AG10803 (cell line): ENCODE data around the gene NEGR1.

Experiments used
- DNase-seq: peaks from one replicate; pipeline ENCODE4 v3.0.0; 2010; ENCODE audit warnings: low read depth
- H3K4me3 ChIP-seq: 2 replicates; pipeline ENCODE4 v1.5.1; 2011; ENCODE audit warnings: mild to moderate bottlenecking, low read length, control low read depth
- TF ChIP-seq, protein P1 (sequence below): conservative IDR thresholded peaks from 2 replicates; pipeline ENCODE4 v1.5.1; 2011; ENCODE audit warnings: mild to moderate bottlenecking, low read length, control low read depth, inconsistent platforms

Gene NEGR1

DNA sequence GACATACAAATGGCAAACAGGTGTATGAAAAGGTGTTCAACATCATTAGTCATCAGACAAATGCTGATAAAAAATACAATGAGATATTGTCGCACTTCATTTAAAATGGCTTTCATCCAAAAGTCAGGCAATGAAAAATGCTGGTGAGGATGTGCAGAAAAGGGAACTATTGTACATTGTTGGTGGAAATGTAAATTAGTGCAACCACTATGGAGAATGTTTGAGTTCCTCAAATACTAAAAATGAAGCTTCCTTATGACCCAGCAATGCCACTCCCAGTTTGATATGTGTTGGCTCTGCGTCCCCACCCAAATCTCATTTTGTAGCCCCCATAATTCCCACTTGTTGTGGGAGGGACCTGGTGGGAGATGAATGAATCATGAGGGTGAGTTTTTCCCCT, 891.8 kb downstream of the NEGR1 start:
- TF ChIP-seq, protein P1, sequence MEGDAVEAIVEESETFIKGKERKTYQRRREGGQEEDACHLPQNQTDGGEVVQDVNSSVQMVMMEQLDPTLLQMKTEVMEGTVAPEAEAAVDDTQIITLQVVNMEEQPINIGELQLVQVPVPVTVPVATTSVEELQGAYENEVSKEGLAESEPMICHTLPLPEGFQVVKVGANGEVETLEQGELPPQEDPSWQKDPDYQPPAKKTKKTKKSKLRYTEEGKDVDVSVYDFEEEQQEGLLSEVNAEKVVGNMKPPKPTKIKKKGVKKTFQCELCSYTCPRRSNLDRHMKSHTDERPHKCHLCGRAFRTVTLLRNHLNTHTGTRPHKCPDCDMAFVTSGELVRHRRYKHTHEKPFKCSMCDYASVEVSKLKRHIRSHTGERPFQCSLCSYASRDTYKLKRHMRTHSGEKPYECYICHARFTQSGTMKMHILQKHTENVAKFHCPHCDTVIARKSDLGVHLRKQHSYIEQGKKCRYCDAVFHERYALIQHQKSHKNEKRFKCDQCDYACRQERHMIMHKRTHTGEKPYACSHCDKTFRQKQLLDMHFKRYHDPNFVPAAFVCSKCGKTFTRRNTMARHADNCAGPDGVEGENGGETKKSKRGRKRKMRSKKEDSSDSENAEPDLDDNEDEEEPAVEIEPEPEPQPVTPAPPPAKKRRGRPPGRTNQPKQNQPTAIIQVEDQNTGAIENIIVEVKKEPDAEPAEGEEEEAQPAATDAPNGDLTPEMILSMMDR, result no peak
- DNase-seq, result no peak
- H3K4me3 ChIP-seq, result no peak overlapping the region

DNA sequence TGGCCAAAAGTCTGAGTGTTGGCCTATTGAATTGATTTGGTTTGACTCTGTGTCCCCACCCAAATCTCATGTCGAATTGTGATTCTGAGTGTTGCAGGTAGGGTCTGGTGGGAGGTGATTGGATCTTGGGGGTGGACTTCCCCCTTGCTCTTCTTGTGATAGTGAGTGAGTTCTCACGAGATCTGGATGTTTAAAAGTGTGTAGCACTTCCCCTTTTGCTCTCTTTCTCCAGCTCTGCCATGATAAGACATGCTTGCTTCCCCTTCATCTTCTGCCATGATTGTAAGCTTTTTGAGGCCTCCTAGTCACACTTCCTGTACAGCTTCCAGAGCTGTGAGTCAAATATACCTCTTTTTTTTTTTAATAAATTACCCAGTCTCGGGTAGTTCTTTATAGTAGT, 904.5 kb downstream of the NEGR1 start:
- no peak overlapping the region for H3K4me3 ChIP-seq
- DNase-seq, result no peak
- TF ChIP-seq, protein P1, result no peak

DNA sequence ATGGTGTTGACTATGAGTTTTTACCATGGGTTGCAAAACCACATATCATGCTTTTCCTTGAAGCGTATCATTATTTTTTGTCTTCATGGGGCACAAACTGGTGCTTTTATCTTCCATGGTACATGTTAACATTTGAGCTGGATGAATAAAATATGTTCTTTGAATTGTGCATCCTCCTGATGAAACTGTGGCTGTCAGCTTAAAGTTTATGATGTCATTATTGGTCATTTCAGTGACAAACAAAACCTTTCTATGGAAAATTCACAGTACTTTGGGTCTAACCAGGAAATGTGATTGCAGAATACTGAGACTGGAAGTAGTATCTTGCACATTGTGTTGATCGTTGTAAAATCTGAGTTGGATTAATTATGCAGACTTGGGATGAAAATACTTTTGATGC, 909.8 kb downstream of the NEGR1 start:
- H3K4me3 ChIP-seq, result no peak overlapping the region
- DNase-seq, result no peak
- TF ChIP-seq, protein P1, result no peak

DNA sequence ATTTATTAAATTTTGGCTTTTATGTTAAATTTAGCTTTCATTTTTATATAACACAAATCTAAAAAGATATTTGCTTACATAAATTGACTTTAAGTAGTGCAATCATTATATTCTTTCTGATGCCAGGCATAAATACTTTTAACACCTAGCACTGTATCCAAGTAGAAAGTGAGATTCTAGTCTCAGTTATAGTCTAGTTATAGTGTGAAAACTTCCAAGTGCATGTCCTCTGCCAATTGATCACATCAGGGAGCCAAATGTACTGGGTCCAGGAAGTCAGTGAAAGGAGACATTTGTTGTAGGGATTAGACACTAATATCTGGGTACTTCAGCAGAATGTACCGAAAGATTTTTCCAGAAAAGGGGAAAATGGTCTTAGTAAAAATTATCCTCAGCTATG, 910.8 kb downstream of the NEGR1 start:
- no peak overlapping the region for H3K4me3 ChIP-seq
- TF ChIP-seq, protein P1, result no peak
- no peak for DNase-seq

DNA sequence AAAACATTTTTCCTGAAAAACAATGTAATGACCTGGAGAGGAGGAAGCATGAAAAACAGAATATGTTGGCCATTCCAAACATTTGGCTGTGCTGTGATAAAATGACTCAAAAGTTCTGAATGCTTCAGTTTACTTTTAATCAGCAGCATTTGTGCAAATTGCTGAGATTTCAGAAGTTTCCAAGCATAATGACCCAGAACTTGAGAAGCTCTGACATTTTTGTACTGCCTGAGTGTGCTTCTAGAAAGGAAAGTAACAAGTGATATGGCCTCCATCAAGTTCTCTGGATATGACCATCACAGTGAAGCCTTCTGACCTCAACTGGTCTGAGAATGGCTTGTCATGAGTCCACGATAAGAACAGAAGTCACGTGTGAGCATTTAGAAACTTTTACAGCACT, 918.1 kb downstream of the NEGR1 start:
- peak; percentile 38 for DNase-seq
- TF ChIP-seq, protein P1, result no peak
- H3K4me3 ChIP-seq, result no peak overlapping the region

DNA sequence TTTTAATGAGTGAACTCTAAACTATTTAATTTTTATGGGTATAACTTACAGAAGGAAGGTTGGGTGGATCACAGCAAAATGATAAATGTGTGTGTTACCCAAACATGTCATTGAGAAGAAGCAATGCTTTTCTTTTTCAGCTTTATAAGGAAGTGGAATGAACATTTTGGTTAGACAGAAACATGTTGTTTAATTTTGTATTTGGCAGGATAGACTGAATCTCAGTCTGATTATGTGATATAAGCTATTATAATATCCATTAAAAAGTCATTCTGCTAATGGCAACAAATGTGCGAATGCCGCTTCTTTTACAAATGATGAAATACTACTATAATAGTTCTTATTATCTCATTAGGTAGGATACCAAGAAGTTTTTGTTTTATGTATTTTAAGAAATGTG, 919.6 kb downstream of the NEGR1 start:
- H3K4me3 ChIP-seq, result no peak overlapping the region
- no peak for DNase-seq
- TF ChIP-seq, protein P1, result no peak

DNA sequence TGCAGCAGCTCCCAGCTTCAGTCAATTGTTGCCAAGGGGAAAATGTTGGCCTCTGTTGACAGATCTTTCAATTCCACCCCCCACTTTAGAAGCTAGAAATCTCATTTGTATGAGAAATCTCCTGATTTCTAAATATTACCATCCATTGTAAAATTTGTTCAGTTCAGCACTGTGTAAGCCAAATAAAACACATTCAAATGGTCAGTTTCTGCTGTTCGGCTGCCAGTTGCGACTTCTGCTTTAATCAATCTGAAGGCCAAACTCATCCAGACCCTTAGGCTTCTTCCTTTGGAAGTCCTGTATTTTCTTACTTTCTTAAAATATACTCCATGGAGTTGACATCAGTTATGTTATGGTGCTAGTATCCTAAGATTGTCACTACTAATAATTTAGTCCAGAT, 920.3 kb downstream of the NEGR1 start:
- TF ChIP-seq, protein P1, result no peak
- H3K4me3 ChIP-seq, result no peak overlapping the region
- DNase-seq, result no peak
